PC-9 (cell line): ENCODE data around the gene IFI27.

Experiments used
- EZH2 ChIP-seq: fragments of 200-600 bp; sonication (generic); IDR thresholded peaks from 2 replicates; pipeline ENCODE4 v1.8.0; 2017; ENCODE audit warnings: antibody characterized with exemption, low read depth
- TF ChIP-seq, protein P1 (sequence below): fragments of 200-600 bp; sonication (generic); conservative IDR thresholded peaks from 2 replicates; pipeline ENCODE4 v1.6.1; 2017; ENCODE audit warnings: mixed run types, antibody characterized with exemption, mild to moderate bottlenecking, moderate library complexity

DNA sequence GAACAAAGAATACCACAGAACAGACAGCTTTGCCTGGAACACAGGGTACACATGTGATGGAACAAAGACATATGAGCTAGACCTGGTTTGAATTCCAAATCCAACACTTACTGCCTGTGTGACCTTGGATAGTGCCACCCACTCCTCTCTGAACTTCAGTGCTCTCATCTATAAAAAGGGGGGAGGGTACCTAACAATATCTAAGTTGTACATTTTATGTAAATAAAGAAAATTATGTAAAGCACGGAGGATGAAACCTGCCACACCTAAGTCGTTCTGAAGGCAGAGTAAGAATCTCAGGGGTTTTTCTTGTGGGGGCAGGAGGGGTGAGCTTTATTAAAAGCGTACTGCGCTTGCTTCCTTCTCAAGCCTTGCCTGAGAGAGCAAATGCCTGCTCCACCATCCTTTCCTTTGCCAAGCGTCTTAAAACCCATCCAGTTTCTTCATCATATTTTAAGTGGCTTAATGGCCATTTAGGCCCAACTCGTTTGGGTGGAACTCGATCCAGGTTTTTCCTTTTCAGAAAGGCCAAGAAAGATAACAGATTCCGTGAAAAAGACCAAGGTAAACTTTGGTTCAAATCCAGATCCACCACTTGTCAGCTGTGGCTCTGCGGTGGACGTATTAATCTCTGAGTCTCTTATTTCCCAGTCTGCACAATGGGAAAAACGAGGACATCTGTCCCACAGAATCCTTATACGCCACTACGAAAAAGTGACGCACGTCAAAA, 30.5 kb upstream of the IFI27 start:
- TF ChIP-seq, protein P1, sequence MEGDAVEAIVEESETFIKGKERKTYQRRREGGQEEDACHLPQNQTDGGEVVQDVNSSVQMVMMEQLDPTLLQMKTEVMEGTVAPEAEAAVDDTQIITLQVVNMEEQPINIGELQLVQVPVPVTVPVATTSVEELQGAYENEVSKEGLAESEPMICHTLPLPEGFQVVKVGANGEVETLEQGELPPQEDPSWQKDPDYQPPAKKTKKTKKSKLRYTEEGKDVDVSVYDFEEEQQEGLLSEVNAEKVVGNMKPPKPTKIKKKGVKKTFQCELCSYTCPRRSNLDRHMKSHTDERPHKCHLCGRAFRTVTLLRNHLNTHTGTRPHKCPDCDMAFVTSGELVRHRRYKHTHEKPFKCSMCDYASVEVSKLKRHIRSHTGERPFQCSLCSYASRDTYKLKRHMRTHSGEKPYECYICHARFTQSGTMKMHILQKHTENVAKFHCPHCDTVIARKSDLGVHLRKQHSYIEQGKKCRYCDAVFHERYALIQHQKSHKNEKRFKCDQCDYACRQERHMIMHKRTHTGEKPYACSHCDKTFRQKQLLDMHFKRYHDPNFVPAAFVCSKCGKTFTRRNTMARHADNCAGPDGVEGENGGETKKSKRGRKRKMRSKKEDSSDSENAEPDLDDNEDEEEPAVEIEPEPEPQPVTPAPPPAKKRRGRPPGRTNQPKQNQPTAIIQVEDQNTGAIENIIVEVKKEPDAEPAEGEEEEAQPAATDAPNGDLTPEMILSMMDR, result no peak
- TF ChIP-seq EZH2, result no peak
